HepG2 (cell line): Measurements from ENCODE around the gene SACS. TPM values are rescaled to one million over a fixed set of nuclear protein-coding genes. Genes with fewer than 3 reads are reported as not detected.

Experiments
- ATAC-seq: fragments of 200-7000 bp; cut with Tn5 transposase; 3 replicates; pipeline ENCODE4 v1.9.1; 2020; ENCODE audit warnings: mild to moderate bottlenecking, moderate library complexity
- BruUV-seq: library from RNA; stranded (reverse); fragments of 400-500 nt; replicated peaks from 2 replicates; lab custom pipeline; 2021; lab: Mats Ljungman, UMichigan
- CTCF ChIA-PET: fragments of 300-600 bp; formaldehyde crosslinking; extraction: SDS; loops from one replicate; lab custom pipeline; 2021; ENCODE audit warnings: low total read pairs, inconsistent platforms, low intra/inter-chr PET ratio; lab: Yijun Ruan, JAX
- POLR2A ChIA-PET: fragments of 350-600 bp; sonication (Branson Sonifier 250); formaldehyde crosslinking; loops from one replicate; lab custom pipeline; 2020; ENCODE audit warnings: antibody characterized with exemption, inconsistent platforms; lab: Yijun Ruan, JAX
- DNase-seq: peaks from one replicate; pipeline ENCODE4 v3.0.0-alpha.2; 2015; ENCODE audit warnings: low spot score
- FAIRE-seq: peaks from 3 replicates; lab custom pipeline; 2011; peaks lifted over from hg19 to GRCh38; lab: Jason Lieb, UNC
- H2AFZ ChIP-seq: one replicate; pipeline ENCODE4 v1.6.1; 2011; ENCODE audit warnings: low read length, inconsistent platforms
- H3K27ac ChIP-seq: fragments of 300-600 bp; 3 replicates; pipeline ENCODE4 v1.8.0; 2011; ENCODE audit warnings: mixed run types, mild to moderate bottlenecking, mixed read lengths, low read length, inconsistent platforms; ENCODE audit not compliant: insufficient read depth; ENCODE audit errors: extremely low read length
- H3K27me3 ChIP-seq, 2 experiments: fragments of 200-600 bp in 1 of 2; 2 replicates in 1 of 2; 3 replicates in 1 of 2; pipeline versions ENCODE4 v1.6.0 to v1.8.0; 2011; ENCODE audit warnings: low read length in 2 of 2, mild to moderate bottlenecking in 2 of 2, moderate library complexity in 2 of 2, inconsistent platforms in 1 of 2; ENCODE audit not compliant: insufficient read depth in 2 of 2, control insufficient read depth in 1 of 2
- H3K36me3 ChIP-seq, 2 experiments: fragments of 200-600 bp in 1 of 2; replicated peaks in 1 of 2; 2 replicates in 1 of 2; 3 replicates in 1 of 2; pipeline versions ENCODE4 v1.5.1 to v1.8.0; 2011; ENCODE audit warnings: low read length in 2 of 2, inconsistent platforms in 1 of 2; ENCODE audit not compliant: insufficient read depth in 2 of 2, control insufficient read depth in 1 of 2
- H3K4me1 ChIP-seq: 2 replicates; pipeline ENCODE4 v1.5.1; 2012; ENCODE audit warnings: low read length, inconsistent platforms; ENCODE audit not compliant: insufficient read depth
- H3K4me2 ChIP-seq: 2 replicates; pipeline ENCODE4 v1.6.0; 2011; ENCODE audit warnings: low read depth, low read length, inconsistent platforms
- H3K4me3 ChIP-seq, 3 experiments: fragments of 200-600 bp in 1 of 3; sonication (generic), shearing (Covaris generic) in 1 of 3; replicated peaks in 1 of 3; 2 replicates each; pipeline ENCODE4 v1.5.1; 2011 to 2016; ENCODE audit warnings: low read length in 3 of 3, inconsistent platforms in 2 of 3, low read depth in 2 of 3, mild to moderate bottlenecking in 2 of 3, control low read depth in 1 of 3, mixed read lengths in 1 of 3; ENCODE audit not compliant: insufficient read depth in 1 of 3
- H3K79me2 ChIP-seq: one replicate; pipeline ENCODE4 v1.6.1; 2011; ENCODE audit warnings: low read length, inconsistent platforms; ENCODE audit not compliant: insufficient read depth
- H3K9ac ChIP-seq: 2 replicates; pipeline ENCODE4 v1.6.0; 2011; ENCODE audit warnings: mild to moderate bottlenecking, low read depth, low read length, inconsistent platforms; ENCODE audit not compliant: insufficient read depth
- H3K9me3 ChIP-seq: 2 replicates; pipeline ENCODE4 v1.5.1; 2012; ENCODE audit warnings: mild to moderate bottlenecking, low read length
- H4K20me1 ChIP-seq: 2 replicates; pipeline ENCODE4 v1.6.0; 2011; ENCODE audit warnings: inconsistent platforms, mild to moderate bottlenecking, low read length, moderate library complexity; ENCODE audit not compliant: insufficient read depth
- ARID4A ChIP-seq: sonication (generic); formaldehyde crosslinking; IDR thresholded peaks from 2 replicates; pipeline ENCODE4 v1.5.0; 2020; ENCODE audit warnings: mild to moderate bottlenecking, missing genetic modification reagents, borderline replicate concordance
- CHCHD3 ChIP-seq: sonication (generic); formaldehyde crosslinking; IDR thresholded peaks from 2 replicates; pipeline ENCODE4 v1.8.0; 2022; ENCODE audit warnings: mild to moderate bottlenecking, missing genetic modification reagents, moderate library complexity
- HDAC6 ChIP-seq: fragments of 200-600 bp; sonication (generic); IDR thresholded peaks from 2 replicates; pipeline ENCODE4 v1.7.0; 2017; ENCODE audit warnings: mild to moderate bottlenecking, antibody characterized with exemption, low read length, low read depth
- KDM2A ChIP-seq: sonication (generic); formaldehyde crosslinking; IDR thresholded peaks from 2 replicates; pipeline ENCODE4 v1.4.0; 2020; ENCODE audit warnings: low read depth, missing genetic modification reagents, borderline replicate concordance
- MTF1 ChIP-seq: sonication (generic); formaldehyde crosslinking; IDR thresholded peaks from 2 replicates; pipeline ENCODE4 v1.5.0; 2020; ENCODE audit warnings: missing genetic modification reagents
- SNRNP70 ChIP-seq: fragments of 200-400 bp; formaldehyde crosslinking; IDR thresholded peaks from 2 replicates; pipeline ENCODE4 v1.6.1; 2017; ENCODE audit warnings: mild to moderate bottlenecking, low read depth, low read length, moderate library complexity
- ZNF18 ChIP-seq: sonication (generic); formaldehyde crosslinking; IDR thresholded peaks from 2 replicates; pipeline ENCODE4 v1.8.0; 2022; ENCODE audit warnings: mild to moderate bottlenecking, missing genetic modification reagents; ENCODE audit not compliant: insufficient replicate concordance
- ZNF710 ChIP-seq: sonication (generic); formaldehyde crosslinking; IDR thresholded peaks from 2 replicates; pipeline ENCODE4 v1.5.0; 2020; ENCODE audit warnings: mild to moderate bottlenecking, missing genetic modification reagents, borderline replicate concordance
- ZNF768 ChIP-seq: sonication (generic); formaldehyde crosslinking; IDR thresholded peaks from 2 replicates; pipeline ENCODE4 v1.4.0; 2020; ENCODE audit warnings: missing genetic modification reagents
- ZNF800 ChIP-seq: sonication (generic); formaldehyde crosslinking; IDR thresholded peaks from 2 replicates; pipeline ENCODE4 v1.4.0; 2020; ENCODE audit warnings: missing genetic modification reagents
- ZNF883 ChIP-seq: sonication (generic); formaldehyde crosslinking; IDR thresholded peaks from 2 replicates; pipeline ENCODE4 v1.5.1; 2020; ENCODE audit warnings: mild to moderate bottlenecking, missing genetic modification reagents; ENCODE audit errors: not compliant biosample characterization
- whole genome bisulfite sequencing: methylation state at CpG from one replicate; pipeline ENCODE4 v1.1.6; 2017; ENCODE audit warnings: low lambda C conversion rate; 5-methylcytosine and 5-hydroxymethylcytosine counted together
- in situ Hi-C: cut with HindIII; loops from 2 replicates; pipeline ENCODE4 v1.10.0; 2017; ENCODE audit warnings: low pct_unique_long_range_greater_than_20kb; ENCODE audit not compliant: extremely low pct_ligation_motif_present
- intact Hi-C: fragments of 100-400 bp; cut with micrococcal nuclease; formaldehyde crosslinking; loops from one replicate; pipeline ENCODE4 v1.10.0; 2022; ENCODE audit not compliant: unreplicated experiment
- polyA plus RNA-seq, 8 experiments: library from polyadenylated mRNA; depleted of rRNA in 3 of 8; stranded (reverse) in 7 of 8; unstranded in 1 of 8; fragments of >200 nt; fragmentation: Illumina TruSeq in 4 of 8; extraction: Trizol in 4 of 8; gene quantifications; 2 replicates each; pipeline versions ENCODE4 v1.2.1 to v1.2.3, GENCODE V29; 2011 to 2016; ENCODE audit warnings: low read depth in 4 of 8, missing spikeins in 1 of 8, mixed read lengths in 1 of 8; ENCODE audit not compliant: insufficient read depth in 1 of 8
- total RNA-seq, 5 experiments: library from RNA; depleted of rRNA; stranded (reverse); fragments of >200 nt; fragmentation: Illumina TruSeq; extraction: Trizol; gene quantifications; 2 replicates each; pipeline ENCODE4 v1.2.3, GENCODE V29; 2016; ENCODE audit warnings: low read depth in 1 of 5

The SACS gene
- total and polyA plus RNA-seq, 2 of the 13 experiments (the other 11 are each of a cell fraction or from before 2014, with no cell fraction given): 4.0 to 15.7 TPM

GRCh38 chr13:23414682-23415081 lies 18.8 kb downstream of the SACS start (continued):
- TF ChIP-seq CHCHD3 (CRISPR knock-in tag) (no peak), KDM2A (CRISPR knock-in tag) (no peak), ZNF768 (CRISPR knock-in tag) (no peak), ARID4A (CRISPR knock-in tag) (no peak)
- TF ChIP-seq, all 625 proteins: peak for 0

- DNase-seq (no peak), ATAC-seq (no peak), FAIRE-seq (no peak)
- WGBS: 81% methylated on average over 11 of the region's 11 CpGs
- intact Hi-C loops: no loop called here
- no peak overlapping the region for H2AFZ ChIP-seq
- ChIA-PET POLR2A (no interaction called here), CTCF (no interaction called here)
- no peaks in the 10 kb centered on the region for H3K4me1 ChIP-seq
- no peak overlapping the region for H3K4me2 ChIP-seq
- in situ Hi-C loops: no loop called here
- H3K9ac ChIP-seq: no peak overlapping the region
- H3K9me3 ChIP-seq: no peaks in the 10 kb centered on the region
- H3K79me2 ChIP-seq: no peaks in the 10 kb centered on the region
- H3K27ac ChIP-seq: no peak overlapping the region
- H3K27me3 ChIP-seq: no peaks in the 10 kb centered on the region
- H4K20me1 ChIP-seq: no peaks in the 10 kb centered on the region
- no peaks in the 10 kb centered on the region for H3K36me3 ChIP-seq
- H3K4me3 ChIP-seq: no peak overlapping the region
- BruUV-seq: no TSS peak
- TF ChIP-seq MTF1 (CRISPR knock-in tag) (no peak), HDAC6 (no peak), ZNF883 (CRISPR knock-in tag) (no peak), ZNF18 (CRISPR knock-in tag) (no peak), ZNF710 (CRISPR knock-in tag) (no peak), ZNF800 (CRISPR knock-in tag) (no peak), SNRNP70 (no peak)
These were observed 21.8 kb downstream of the SACS start for GRCh38 chr13:23411706-23412105.
